Panc1 (cell line): ENCODE measurements around the gene CHMP1B.

Source experiments
- POLR2AphosphoS5 ChIP-seq: IDR thresholded peaks from 2 replicates; pipeline ENCODE4 v1.6.1; 2012; ENCODE audit warnings: mild to moderate bottlenecking, low read depth, low read length, moderate library complexity
- SIN3A ChIP-seq: IDR thresholded peaks from 2 replicates; pipeline ENCODE4 v1.6.1; 2012; ENCODE audit warnings: low read depth, mild to moderate bottlenecking, low read length, moderate library complexity, borderline replicate concordance; ENCODE audit not compliant: insufficient read depth
- TCF7L2 ChIP-seq: IDR thresholded peaks from 2 replicates; pipeline ENCODE4 v1.6.1; 2011; ENCODE audit warnings: mild to moderate bottlenecking, low read depth, low read length, inconsistent platforms
- TF ChIP-seq, protein P1 (sequence below): fragments of 450-650 bp; IDR thresholded peaks from 2 replicates; pipeline ENCODE4 v1.5.1; 2017; ENCODE audit warnings: mild to moderate bottlenecking
- TF ChIP-seq, protein P2 (sequence below), 2 experiments: IDR thresholded peaks; 2 replicates each; pipeline ENCODE4 v1.6.1; 2011 to 2012; ENCODE audit warnings: low read depth in 2 of 2, control low read depth in 1 of 2, low read length in 1 of 2, mild to moderate bottlenecking in 1 of 2, moderate library complexity in 1 of 2; ENCODE audit not compliant: insufficient read depth in 1 of 2

DNA sequence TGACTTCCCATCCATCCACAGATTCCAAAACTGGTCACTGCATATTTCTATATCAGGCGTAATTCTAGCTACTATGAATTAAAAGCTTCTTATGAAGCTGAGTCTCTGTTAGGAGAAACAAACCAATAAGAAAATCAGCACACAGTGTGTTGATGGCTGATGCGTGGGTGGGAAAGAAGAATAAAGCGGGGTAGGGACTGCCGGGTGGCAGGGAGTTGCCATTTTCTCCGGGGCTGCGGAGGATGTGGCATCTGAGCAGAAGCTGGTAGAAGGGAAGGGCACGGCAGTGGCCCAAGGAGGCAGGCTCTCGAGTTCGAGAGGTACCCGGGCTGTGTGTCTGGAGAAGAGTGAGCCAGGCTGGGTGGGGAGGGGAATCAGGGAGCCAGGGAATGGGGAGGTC lies 48.6 kb upstream of the CHMP1B start:
- TF ChIP-seq, protein P1, sequence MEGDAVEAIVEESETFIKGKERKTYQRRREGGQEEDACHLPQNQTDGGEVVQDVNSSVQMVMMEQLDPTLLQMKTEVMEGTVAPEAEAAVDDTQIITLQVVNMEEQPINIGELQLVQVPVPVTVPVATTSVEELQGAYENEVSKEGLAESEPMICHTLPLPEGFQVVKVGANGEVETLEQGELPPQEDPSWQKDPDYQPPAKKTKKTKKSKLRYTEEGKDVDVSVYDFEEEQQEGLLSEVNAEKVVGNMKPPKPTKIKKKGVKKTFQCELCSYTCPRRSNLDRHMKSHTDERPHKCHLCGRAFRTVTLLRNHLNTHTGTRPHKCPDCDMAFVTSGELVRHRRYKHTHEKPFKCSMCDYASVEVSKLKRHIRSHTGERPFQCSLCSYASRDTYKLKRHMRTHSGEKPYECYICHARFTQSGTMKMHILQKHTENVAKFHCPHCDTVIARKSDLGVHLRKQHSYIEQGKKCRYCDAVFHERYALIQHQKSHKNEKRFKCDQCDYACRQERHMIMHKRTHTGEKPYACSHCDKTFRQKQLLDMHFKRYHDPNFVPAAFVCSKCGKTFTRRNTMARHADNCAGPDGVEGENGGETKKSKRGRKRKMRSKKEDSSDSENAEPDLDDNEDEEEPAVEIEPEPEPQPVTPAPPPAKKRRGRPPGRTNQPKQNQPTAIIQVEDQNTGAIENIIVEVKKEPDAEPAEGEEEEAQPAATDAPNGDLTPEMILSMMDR: no peak
- TF ChIP-seq, protein P2, sequence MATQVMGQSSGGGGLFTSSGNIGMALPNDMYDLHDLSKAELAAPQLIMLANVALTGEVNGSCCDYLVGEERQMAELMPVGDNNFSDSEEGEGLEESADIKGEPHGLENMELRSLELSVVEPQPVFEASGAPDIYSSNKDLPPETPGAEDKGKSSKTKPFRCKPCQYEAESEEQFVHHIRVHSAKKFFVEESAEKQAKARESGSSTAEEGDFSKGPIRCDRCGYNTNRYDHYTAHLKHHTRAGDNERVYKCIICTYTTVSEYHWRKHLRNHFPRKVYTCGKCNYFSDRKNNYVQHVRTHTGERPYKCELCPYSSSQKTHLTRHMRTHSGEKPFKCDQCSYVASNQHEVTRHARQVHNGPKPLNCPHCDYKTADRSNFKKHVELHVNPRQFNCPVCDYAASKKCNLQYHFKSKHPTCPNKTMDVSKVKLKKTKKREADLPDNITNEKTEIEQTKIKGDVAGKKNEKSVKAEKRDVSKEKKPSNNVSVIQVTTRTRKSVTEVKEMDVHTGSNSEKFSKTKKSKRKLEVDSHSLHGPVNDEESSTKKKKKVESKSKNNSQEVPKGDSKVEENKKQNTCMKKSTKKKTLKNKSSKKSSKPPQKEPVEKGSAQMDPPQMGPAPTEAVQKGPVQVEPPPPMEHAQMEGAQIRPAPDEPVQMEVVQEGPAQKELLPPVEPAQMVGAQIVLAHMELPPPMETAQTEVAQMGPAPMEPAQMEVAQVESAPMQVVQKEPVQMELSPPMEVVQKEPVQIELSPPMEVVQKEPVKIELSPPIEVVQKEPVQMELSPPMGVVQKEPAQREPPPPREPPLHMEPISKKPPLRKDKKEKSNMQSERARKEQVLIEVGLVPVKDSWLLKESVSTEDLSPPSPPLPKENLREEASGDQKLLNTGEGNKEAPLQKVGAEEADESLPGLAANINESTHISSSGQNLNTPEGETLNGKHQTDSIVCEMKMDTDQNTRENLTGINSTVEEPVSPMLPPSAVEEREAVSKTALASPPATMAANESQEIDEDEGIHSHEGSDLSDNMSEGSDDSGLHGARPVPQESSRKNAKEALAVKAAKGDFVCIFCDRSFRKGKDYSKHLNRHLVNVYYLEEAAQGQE (IDR thresholded peaks at IDR 0.05; ENCODE audit: insufficient read depth in 1 of 2, low read depth in 2 of 2, low read length in 1 of 2): no peak
- TF ChIP-seq POLR2AphosphoS5: no peak
- no peak for TF ChIP-seq TCF7L2
- no peak for TF ChIP-seq SIN3A
